OCI-LY7 (cell line): ENCODE data around the gene KCNQ1OT1. TPM values are rescaled to one million over a fixed set of nuclear protein-coding genes. Genes with fewer than 3 reads are reported as not detected.

Source experiments
- BruUV-seq: library from RNA; stranded (reverse); fragments of 400-500 nt; replicated peaks from 2 replicates; lab custom pipeline; 2021; lab: Mats Ljungman, UMichigan
- CTCF ChIA-PET: fragments of 300-600 bp; sonication (Branson Sonifier 250); formaldehyde crosslinking; loops from one replicate; lab custom pipeline; 2022; ENCODE audit warnings: antibody characterized with exemption; ENCODE audit not compliant: unreplicated experiment; lab: Charles Lee
- POLR2A ChIA-PET: fragments of 300-600 bp; sonication (Branson Sonifier 250); formaldehyde crosslinking; loops from one replicate; lab custom pipeline; 2022; ENCODE audit warnings: antibody characterized with exemption; lab: Charles Lee
- DNase-seq: peaks from one replicate; pipeline ENCODE4 v3.0.0-alpha.2; 2015; ENCODE audit warnings: low spot score
- H2AFZ ChIP-seq: fragments of 200-600 bp; sonication (generic), shearing (Covaris generic); 2 replicates; pipeline ENCODE4 v1.6.1; 2014; ENCODE audit warnings: mild to moderate bottlenecking, antibody characterized with exemption, low read length, moderate library complexity
- H3K27ac ChIP-seq: fragments of 200-600 bp; sonication (generic); 2 replicates; pipeline ENCODE4 v1.5.1; 2014; ENCODE audit warnings: mixed run types, low read depth, mild to moderate bottlenecking, moderate library complexity, low read length, inconsistent platforms; ENCODE audit not compliant: poor library complexity, severe bottlenecking
- H3K36me3 ChIP-seq: fragments of 200-600 bp; sonication (generic); 2 replicates; pipeline ENCODE4 v1.6.1; 2014; ENCODE audit warnings: mild to moderate bottlenecking, antibody characterized with exemption, low read length, moderate library complexity, mixed read lengths; ENCODE audit not compliant: insufficient read depth
- H3K4me1 ChIP-seq: fragments of 200-600 bp; sonication (generic); 2 replicates; pipeline ENCODE4 v1.5.1; 2014; ENCODE audit warnings: mild to moderate bottlenecking, low read length; ENCODE audit not compliant: insufficient read depth, poor library complexity, severe bottlenecking
- H3K4me2 ChIP-seq: fragments of 200-600 bp; sonication (generic); 2 replicates; pipeline ENCODE4 v1.6.1; 2014; ENCODE audit warnings: mild to moderate bottlenecking, low read length
- H3K4me3 ChIP-seq: fragments of 200-600 bp; sonication (generic); 2 replicates; pipeline ENCODE4 v1.5.1; 2014; ENCODE audit warnings: mild to moderate bottlenecking, low read depth, low read length; ENCODE audit not compliant: poor library complexity, severe bottlenecking
- H3K79me2 ChIP-seq: fragments of 200-600 bp; sonication (generic); 2 replicates; pipeline ENCODE4 v1.6.1; 2016; ENCODE audit warnings: low read depth, mild to moderate bottlenecking, low read length, moderate library complexity, mixed read lengths; ENCODE audit not compliant: insufficient read depth
- H3K9me2 ChIP-seq: fragments of 200-600 bp; sonication (generic); 2 replicates; pipeline ENCODE4 v1.6.1; 2016; ENCODE audit warnings: mild to moderate bottlenecking, low read length, mixed read lengths; ENCODE audit not compliant: insufficient read depth
- H3K9me3 ChIP-seq: fragments of 200-600 bp; sonication (generic); 2 replicates; pipeline ENCODE4 v1.6.1; 2014; ENCODE audit warnings: mild to moderate bottlenecking, mixed run types, low read length, mixed read lengths
- H4K20me1 ChIP-seq: fragments of 200-600 bp; sonication (generic); 2 replicates; pipeline ENCODE4 v1.6.1; 2014; ENCODE audit warnings: mild to moderate bottlenecking, antibody characterized with exemption, low read length, moderate library complexity, mixed read lengths; ENCODE audit not compliant: insufficient read depth
- EZH2phosphoT487 ChIP-seq: fragments of 200-600 bp; sonication (generic); IDR thresholded peaks from 2 replicates; pipeline ENCODE4 v1.6.1; 2018; ENCODE audit warnings: low read depth, borderline replicate concordance, mild to moderate bottlenecking, mixed run types, antibody characterized with exemption, low read length, moderate library complexity, mixed read lengths
- intact Hi-C: fragments of 100-400 bp; cut with micrococcal nuclease; formaldehyde crosslinking; loops from one replicate; pipeline ENCODE4 v1.10.0; 2022; ENCODE audit not compliant: unreplicated experiment
- total RNA-seq, 2 experiments: library from RNA; depleted of rRNA in 1 of 2; stranded (reverse); fragments of >200 nt in 1 of 2; shearing (Covaris generic) in 1 of 2; gene quantifications; 2 replicates each; pipeline ENCODE4 v1.2.3, GENCODE V29; 2014 to 2022
- TF ChIP-seq, protein P1 (sequence below): fragments of 200-600 bp; sonication (generic); conservative IDR thresholded peaks from 2 replicates; pipeline ENCODE4 v1.5.1; 2014; ENCODE audit warnings: mild to moderate bottlenecking, antibody characterized with exemption, low read length, moderate library complexity, mixed read lengths

Gene KCNQ1OT1
- total RNA-seq, 2 experiments from 2014 or later: 2.9 to 3.4 TPM

DNA sequence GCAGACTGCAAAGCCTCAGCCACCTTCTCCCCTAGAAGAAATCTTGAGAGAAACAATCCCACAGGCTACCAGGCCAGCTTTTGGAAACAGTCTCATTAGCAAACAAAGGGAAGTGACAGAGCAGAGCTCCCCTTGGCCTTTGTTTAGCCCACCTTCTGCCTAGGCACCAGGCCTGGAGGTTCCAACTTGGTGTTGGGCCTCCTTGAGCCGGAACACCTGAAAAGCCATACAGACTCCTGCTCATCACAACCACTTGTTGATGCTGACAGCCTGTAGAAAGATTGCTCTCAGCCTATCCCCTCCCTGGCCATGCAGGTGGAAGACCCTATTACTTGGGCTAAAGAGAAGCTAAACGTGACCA lies 26.6 kb downstream of the KCNQ1OT1 start:
- TF ChIP-seq, protein P1, sequence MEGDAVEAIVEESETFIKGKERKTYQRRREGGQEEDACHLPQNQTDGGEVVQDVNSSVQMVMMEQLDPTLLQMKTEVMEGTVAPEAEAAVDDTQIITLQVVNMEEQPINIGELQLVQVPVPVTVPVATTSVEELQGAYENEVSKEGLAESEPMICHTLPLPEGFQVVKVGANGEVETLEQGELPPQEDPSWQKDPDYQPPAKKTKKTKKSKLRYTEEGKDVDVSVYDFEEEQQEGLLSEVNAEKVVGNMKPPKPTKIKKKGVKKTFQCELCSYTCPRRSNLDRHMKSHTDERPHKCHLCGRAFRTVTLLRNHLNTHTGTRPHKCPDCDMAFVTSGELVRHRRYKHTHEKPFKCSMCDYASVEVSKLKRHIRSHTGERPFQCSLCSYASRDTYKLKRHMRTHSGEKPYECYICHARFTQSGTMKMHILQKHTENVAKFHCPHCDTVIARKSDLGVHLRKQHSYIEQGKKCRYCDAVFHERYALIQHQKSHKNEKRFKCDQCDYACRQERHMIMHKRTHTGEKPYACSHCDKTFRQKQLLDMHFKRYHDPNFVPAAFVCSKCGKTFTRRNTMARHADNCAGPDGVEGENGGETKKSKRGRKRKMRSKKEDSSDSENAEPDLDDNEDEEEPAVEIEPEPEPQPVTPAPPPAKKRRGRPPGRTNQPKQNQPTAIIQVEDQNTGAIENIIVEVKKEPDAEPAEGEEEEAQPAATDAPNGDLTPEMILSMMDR: no peak
- TF ChIP-seq EZH2phosphoT487: no peak
- H3K9me2 ChIP-seq: no peaks in the 10 kb centered on the region
- DNase-seq: no peak
- H2AFZ ChIP-seq: no peak overlapping the region
- no peak overlapping the region for H3K27ac ChIP-seq
- H3K79me2 ChIP-seq: no peaks in the 10 kb centered on the region
- BruUV-seq: no TSS peak
- peaks cover 12% of the 10 kb centered on the region for H3K4me1 ChIP-seq
- POLR2A ChIA-PET: no interaction called here
- no peak overlapping the region for H3K4me3 ChIP-seq
- peaks cover 6% of the 10 kb centered on the region; the same call in 1 of the 2 replicates for H4K20me1 ChIP-seq
- CTCF ChIA-PET: interaction anchor here (0.6 kb wide), 1 partner anchor 1975 kb away, joined by 3 read pairs; no protein-coding TSS in a partner anchor
- no peaks in the 10 kb centered on the region for H3K36me3 ChIP-seq
- no peak overlapping the region for H3K4me2 ChIP-seq
- intact Hi-C loops: no loop called here
- H3K9me3 ChIP-seq: no peaks in the 10 kb centered on the region

DNA sequence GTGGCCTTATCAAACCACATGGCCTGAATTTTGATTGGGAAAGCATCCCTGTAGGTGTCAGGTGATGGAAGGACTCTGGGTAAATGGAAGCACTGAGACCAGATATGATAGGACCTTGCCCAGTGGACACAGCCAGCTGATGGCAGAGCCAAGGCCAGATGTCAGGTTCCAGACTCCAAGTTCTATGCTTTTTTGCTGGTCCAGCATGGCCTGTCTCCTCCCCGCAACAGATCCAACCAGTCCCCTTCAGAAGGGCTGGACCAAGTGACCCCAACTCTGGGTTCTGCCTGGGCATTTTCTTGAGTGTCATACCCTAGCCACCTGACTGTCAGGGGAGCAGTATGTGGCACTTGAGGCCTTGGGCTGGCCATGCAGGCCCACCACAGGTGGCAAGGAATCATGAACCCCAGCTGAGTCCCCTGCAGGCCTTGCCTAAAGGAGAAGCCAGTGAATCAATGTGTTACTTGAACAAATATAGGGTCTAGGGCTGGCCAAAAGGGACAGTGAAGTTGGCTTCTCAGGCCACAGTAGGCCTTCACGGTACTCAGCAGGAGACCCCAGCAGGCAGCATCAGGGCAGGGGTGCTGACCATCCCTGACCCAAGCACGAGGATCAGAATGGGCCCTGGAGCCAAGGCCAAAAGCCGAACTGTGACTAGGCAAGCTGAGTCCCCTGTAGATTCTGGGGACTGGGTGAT lies 27.1 kb downstream of the KCNQ1OT1 start:
- Histone ChIP-seq H3K79me2 (no peaks in the 10 kb centered on the region), H2AFZ (no peak overlapping the region), H3K27ac (no peak overlapping the region), H3K4me1 (peaks cover 11% of the 10 kb centered on the region), H3K36me3 (no peaks in the 10 kb centered on the region), H3K4me2 (no peak overlapping the region), H4K20me1 (peaks cover 2% of the 10 kb centered on the region; the same call in 1 of the 2 replicates), H3K4me3 (no peak overlapping the region), H3K9me3 (no peaks in the 10 kb centered on the region), H3K9me2 (no peaks in the 10 kb centered on the region)
- no peak for DNase-seq
- intact Hi-C loops: no loop called here
- CTCF ChIA-PET: interaction anchor here (0.6 kb wide), 1 partner anchor 1975 kb away, joined by 3 read pairs; no protein-coding TSS in a partner anchor
- no peak for TF ChIP-seq EZH2phosphoT487
- TF ChIP-seq, protein P1: no peak
- no TSS peak for BruUV-seq
- POLR2A ChIA-PET: no interaction called here

DNA sequence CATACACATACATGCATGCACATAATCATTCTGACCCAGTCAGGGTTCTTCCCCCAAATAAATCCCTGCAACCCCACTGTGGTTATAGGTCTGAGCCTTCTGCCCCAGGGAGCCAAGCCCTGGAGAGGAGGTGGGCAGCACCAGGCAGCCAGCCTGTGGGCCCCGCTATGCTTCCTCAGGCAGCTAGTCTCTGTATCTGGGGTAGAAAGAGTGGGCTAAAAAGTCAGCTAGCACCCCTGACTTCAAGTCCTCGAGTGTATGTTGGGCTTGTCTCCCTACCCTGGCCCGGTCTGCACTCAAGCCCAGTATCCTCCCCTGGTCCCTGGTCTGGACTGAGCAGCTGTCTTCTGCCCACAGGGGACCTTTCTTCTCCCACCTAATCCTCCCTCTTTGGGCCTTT lies 28.0 kb downstream of the KCNQ1OT1 start:
- no TSS peak for BruUV-seq
- H3K4me2 ChIP-seq: no peak overlapping the region
- H4K20me1 ChIP-seq: no peaks in the 10 kb centered on the region; the same call in 1 of the 2 replicates
- CTCF ChIA-PET: no interaction called here
- TF ChIP-seq, protein P1: no peak
- TF ChIP-seq EZH2phosphoT487: no peak
- no peaks in the 10 kb centered on the region for H3K9me3 ChIP-seq
- H3K79me2 ChIP-seq: no peaks in the 10 kb centered on the region
- no peaks in the 10 kb centered on the region for H3K36me3 ChIP-seq
- H2AFZ ChIP-seq: no peak overlapping the region
- no peak for DNase-seq
- POLR2A ChIA-PET: interaction anchor here (0.6 kb wide), 1 partner anchor 214 kb away, joined by 3 read pairs; no protein-coding TSS in a partner anchor
- H3K4me3 ChIP-seq: no peak overlapping the region
- no peak overlapping the region for H3K27ac ChIP-seq
- no peaks in the 10 kb centered on the region for H3K9me2 ChIP-seq
- intact Hi-C loops: no loop called here
- H3K4me1 ChIP-seq: peaks cover 2% of the 10 kb centered on the region
